Activated naive CD4-positive, alpha-beta T cell treated with anti-CD3 and anti-CD28 coated beads, Interleukin-2, amount 50 U/mL, for 16 hours (primary cell): Measurements from ENCODE around the gene TTPAL.

Experiments used
- DNase-seq: peaks from one replicate; pipeline ENCODE4 v3.0.0-alpha.2; 2020

The TTPAL gene

GRCh38 chr20:44543358-44543757 is 67.7 kb downstream of the TTPAL start:
- DNase-seq, result no peak
